ENCODE measurements around the gene ITPRIP.

Gene ITPRIP

GRCh38 chr10:104344219-104344618 is 6.0 kb upstream of the ITPRIP start:
- TF ChIP-seq, protein P1, sequence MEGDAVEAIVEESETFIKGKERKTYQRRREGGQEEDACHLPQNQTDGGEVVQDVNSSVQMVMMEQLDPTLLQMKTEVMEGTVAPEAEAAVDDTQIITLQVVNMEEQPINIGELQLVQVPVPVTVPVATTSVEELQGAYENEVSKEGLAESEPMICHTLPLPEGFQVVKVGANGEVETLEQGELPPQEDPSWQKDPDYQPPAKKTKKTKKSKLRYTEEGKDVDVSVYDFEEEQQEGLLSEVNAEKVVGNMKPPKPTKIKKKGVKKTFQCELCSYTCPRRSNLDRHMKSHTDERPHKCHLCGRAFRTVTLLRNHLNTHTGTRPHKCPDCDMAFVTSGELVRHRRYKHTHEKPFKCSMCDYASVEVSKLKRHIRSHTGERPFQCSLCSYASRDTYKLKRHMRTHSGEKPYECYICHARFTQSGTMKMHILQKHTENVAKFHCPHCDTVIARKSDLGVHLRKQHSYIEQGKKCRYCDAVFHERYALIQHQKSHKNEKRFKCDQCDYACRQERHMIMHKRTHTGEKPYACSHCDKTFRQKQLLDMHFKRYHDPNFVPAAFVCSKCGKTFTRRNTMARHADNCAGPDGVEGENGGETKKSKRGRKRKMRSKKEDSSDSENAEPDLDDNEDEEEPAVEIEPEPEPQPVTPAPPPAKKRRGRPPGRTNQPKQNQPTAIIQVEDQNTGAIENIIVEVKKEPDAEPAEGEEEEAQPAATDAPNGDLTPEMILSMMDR (conservative IDR thresholded peaks at IDR 0.05; ENCODE audit: low read depth), result no peak
- no peak for DNase-seq (ENCODE audit: low spot score)
- CTCF ChIA-PET, result interaction anchor here (0.6 to 0.7 kb wide), 2 partner anchors 44 to 453 kb away, joined by 3 read pairs; no protein-coding TSS in a partner anchor
- no peak overlapping the region for H3K27ac ChIP-seq
- POLR2A ChIA-PET (ENCODE audit: low non-redundant PET), result no interaction called here

DNA sequence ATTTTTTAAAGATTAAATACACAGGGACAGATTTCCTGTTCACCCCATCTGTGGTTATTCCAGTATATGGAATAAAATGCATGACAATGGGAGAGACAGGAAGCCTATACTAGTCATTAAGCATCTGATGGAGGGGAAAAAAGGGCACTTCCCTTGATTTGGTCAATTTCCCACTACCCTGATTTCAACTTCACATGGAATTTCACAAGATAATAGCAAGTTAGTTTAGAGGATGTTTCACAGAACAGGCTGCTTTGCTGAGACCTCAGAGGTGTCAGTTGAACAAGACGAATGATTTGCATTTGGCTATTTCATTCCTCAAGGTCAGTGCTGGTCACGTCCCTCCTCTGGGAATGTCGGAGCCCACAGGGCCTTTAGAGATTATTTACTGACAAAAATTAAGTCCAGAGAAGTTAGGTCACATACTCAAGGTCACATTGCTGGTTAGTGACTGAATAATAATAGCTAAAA is 4.7 kb upstream of the ITPRIP start:
- DNase-seq (ENCODE audit: low spot score), result no peak
- TF ChIP-seq, protein P1 (conservative IDR thresholded peaks at IDR 0.05; ENCODE audit: low read depth), result no peak
- CTCF ChIA-PET, result no interaction called here
- POLR2A ChIA-PET (ENCODE audit: low non-redundant PET), result interaction anchor here (0.6 to 0.7 kb wide), 2 partner anchors 74 to 622 kb away, joined by 4 to 8 read pairs; no protein-coding TSS in a partner anchor
- H3K27ac ChIP-seq, result no peak overlapping the region

DNA sequence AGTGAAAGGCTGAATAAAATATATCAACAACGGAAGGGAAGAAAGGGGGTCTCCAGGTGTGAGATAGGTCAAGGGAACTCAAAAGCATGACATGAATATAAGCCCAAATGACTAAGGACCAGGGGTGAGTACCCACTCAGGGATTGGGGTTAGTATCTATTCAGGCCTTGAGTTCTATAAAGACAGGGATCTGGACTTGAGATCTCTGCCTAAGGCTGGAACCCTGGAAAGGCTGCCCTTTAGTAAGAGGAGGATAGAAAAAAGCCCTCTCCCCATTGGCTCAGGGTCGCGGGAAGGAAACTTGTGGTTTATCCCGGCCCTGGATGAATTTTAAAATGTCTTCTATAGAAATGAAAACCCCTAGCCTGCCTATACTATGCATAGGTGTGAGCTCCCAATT is 2.4 kb upstream of the ITPRIP start:
- ChIA-PET CTCF (interaction anchor here (0.7 kb wide), 1 partner anchor 47 kb away, joined by 5 read pairs; no protein-coding TSS in a partner anchor), POLR2A (ENCODE audit: low non-redundant PET) (no interaction called here)
- H3K27ac ChIP-seq, result no peak overlapping the region
- no peak for DNase-seq (ENCODE audit: low spot score)
- TF ChIP-seq, protein P1 (conservative IDR thresholded peaks at IDR 0.05; ENCODE audit: low read depth), result no peak

GRCh38 chr10:104340111-104340526 is 1.9 kb upstream of the ITPRIP start:
- POLR2A ChIA-PET (ENCODE audit: low non-redundant PET), result no interaction called here
- peak overlapping the region; percentile 91 for H3K27ac ChIP-seq
- DNase-seq (ENCODE audit: low spot score), result no peak
- CTCF ChIA-PET, result interaction anchor here (1.6 kb wide), 1 partner anchor 48 kb away, joined by 4 read pairs; no protein-coding TSS in a partner anchor
- TF ChIP-seq, protein P1 (conservative IDR thresholded peaks at IDR 0.05; ENCODE audit: low read depth), result no peak

DNA sequence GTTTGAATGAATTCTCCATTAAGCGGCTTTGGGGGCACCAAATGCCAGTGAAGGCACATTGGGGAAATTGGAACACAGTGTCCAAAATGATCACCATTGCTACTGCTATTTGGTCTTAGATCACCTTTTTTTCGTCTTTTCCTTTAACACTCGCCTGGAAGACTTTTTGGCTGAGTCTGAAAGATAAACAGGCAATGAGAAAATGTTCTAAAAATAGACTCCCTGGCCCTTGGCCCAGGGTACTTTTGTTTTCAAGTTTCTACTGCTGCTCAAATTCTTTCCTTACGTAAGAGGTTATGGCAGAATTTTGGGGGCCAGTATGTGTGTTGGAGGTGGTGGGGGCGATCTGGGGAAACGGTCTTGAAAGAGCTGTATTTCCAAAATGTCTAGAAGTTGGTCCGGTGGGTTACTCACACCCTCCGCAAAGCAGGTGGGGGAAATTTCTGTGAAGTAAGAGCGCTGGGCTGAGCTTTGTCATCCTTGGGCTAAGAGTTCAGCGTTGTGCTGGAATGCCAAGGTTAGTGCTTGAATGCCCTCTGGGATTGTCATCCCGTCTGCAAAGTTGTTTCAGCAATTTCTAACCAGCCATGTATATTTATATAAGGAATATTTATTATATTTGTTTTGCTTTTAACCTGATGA is 1.3 kb upstream of the ITPRIP start:
- H3K27ac ChIP-seq, result peak overlapping the region; percentile 91
- POLR2A ChIA-PET (ENCODE audit: low non-redundant PET), result no interaction called here
- DNase-seq (ENCODE audit: low spot score), result no peak
- TF ChIP-seq, protein P1 (conservative IDR thresholded peaks at IDR 0.05; ENCODE audit: low read depth), result no peak
- CTCF ChIA-PET, result interaction anchor here (1.6 kb wide), 1 partner anchor 48 kb away, joined by 4 read pairs; no protein-coding TSS in a partner anchor

DNA sequence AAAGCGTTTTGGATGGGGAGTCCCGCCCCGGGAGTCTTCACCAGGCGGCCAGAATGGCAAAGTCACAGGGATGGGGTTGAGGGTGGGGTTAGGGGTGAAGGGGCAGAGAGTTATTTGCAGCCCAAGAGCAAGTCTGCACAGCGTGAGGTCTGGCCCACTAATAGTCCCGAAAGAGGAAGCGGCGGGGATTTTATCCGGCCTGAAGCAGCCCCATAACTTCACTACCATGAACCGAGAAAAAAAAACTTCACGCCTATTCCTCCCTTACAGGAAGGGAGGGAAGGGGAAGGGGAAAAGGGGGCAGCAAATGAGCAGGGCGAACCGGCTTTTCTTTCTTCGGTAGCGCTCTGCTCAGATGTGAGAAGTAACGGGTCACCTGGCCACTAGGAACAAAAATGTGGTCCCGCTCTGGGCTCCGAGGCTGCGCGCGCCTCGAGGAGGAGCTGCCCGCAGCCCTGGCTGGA is 712 bp downstream of the ITPRIP start:
- H3K27ac ChIP-seq, result peak overlapping the region; percentile 91
- CTCF ChIA-PET, result interaction anchor here (0.7 to 2.0 kb wide), 10 partner anchors 13 to 479 kb away, joined by 3 to 11 read pairs (median 4); no protein-coding TSS in a partner anchor
- TF ChIP-seq, protein P1 (conservative IDR thresholded peaks at IDR 0.05; ENCODE audit: low read depth), result no peak
- DNase-seq (ENCODE audit: low spot score), result no peak
- POLR2A ChIA-PET (ENCODE audit: low non-redundant PET), result no interaction called here

All from RWPE1 (cell line).